HEK293 (cell line): Measurements from ENCODE around the gene CRABP2.

Source experiments
- CTCF ChIP-seq: fragments of 450-650 bp; formaldehyde crosslinking; IDR thresholded peaks from 2 replicates; pipeline ENCODE4 v1.5.1; 2016; ENCODE audit warnings: missing biosample characterization, missing genetic modification characterization
- SCRT1 ChIP-seq: fragments of 450-650 bp; formaldehyde crosslinking; IDR thresholded peaks from 2 replicates; pipeline ENCODE4 v1.5.1; 2016; ENCODE audit warnings: missing biosample characterization, missing genetic modification characterization, borderline replicate concordance

DNA sequence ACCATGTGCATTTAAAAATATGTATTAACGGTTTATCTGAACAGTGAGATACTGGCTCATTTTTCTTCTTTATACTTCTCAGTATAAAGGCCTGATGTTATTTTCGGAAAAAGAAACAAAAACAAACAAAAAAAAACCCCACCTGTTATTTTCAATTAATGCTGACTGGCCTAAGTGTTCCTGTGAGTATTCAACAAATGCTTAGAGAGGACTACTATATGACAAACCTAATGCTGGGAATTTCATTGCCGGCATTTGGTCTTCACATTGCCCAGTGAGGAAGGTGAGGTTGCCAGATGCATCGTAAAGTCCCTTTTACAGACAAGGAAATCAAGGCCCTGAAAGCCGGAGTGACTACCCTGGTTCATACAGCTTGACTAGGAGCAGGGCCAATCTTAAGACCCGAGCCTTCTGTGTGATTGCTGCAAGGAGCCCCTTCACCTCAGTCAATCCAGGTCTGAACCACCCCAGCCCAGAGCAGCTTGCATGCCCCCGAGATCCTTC lies 34.9 kb upstream of the CRABP2 start:
- TF ChIP-seq SCRT1 (tag by site-specific recombination) (no peak; the same call in 1 of the 2 replicates), CTCF (no peak)
